ENCODE results near the gene TOB2.
A peak's percentile ranks its signal among the peaks of the same experiment; 100 is the strongest.

Gene TOB2

DNA sequence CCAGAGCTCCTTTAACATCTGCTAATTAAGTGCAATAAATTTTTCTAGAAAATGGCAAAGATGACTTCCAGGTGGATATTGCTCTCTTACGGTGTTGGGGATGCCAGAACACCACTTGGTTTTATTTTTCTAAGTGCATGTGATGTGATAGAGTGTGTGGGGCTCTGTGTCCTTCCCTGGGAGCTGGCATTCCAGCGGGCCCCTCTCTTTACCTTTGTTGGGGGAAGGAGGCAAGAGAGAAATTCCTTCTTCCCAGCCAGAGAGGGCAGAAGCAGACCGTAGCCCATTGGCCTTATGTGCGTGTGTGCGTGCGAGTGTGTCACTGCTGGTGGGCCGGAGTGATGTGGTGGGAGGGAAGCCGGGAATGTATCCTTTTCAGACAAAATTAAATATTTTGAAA is 47.7 kb downstream of the TOB2 start:
- no peak for DNase-seq
- intact Hi-C loops (cut with DNase I): loop anchor here (5.0 kb wide), 1 partner anchor 128 kb away; no protein-coding TSS in a partner anchor

DNA sequence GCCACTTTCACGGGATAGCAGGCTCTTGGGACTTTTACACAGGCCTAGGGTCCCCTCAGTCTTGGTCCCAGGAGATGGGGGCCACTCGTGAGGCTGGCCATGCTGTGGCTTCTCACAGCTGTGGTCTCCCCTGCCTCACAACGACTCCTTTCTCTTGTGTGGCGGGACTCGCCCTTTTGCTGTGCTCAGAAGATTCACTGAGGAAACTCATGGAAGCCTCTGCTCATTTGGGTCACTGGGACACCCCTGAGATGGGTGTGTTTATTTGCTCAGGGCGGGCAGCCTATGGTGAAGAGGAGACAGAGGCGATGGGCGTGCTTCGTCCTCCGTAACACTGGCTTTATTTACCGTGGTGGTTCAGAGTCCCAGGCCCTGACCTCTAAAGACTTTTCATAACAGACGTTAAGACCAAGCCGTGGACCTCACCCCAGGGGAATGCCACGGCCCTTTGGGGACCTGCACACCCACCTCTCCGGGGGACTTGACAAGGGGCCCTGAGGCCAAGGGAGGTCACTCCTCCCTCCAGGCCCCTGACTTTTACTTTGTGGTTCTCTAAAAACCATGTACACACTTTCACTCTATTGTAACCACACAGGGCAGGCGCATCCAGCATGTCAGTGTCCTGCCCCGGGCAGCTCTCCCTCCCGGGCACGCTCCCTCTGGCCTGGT is 49.3 kb downstream of the TOB2 start:
- intact Hi-C loops (cut with DNase I): loop anchor here (5.0 kb wide), 1 partner anchor 130 kb away; no protein-coding TSS in a partner anchor

DNA sequence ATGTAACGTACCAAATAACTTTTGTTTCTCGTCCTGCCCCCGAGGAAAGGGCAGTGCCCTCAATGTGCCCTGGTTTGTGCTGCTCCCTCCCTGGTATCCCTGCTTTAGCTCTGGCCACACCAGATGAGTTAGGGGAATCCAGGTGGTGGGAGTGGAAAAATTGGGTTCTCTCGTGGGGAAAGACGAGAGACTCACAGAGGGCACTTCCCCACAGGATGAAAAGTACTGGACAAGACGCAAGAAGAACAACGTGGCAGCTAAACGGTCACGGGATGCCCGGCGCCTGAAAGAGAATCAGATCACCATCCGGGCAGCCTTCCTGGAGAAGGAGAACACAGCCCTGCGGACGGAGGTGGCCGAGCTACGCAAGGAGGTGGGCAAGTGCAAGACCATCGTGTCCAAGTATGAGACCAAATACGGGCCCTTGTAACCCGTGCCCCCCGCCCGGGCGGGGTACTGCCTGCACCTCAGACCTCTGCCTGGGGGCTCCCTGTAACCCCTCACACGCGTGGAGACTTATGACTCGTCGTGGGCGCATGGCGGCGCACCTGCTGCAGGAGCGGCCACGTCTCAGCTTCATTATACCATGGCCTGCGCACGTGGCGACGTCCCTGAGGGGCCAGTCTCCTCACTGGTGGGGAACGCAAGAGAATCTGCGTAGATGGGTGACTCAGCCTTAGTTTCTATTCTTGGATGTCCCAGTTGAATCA is 50.9 kb downstream of the TOB2 start:
- intact Hi-C loops (cut with DNase I): loop anchor here (5.0 kb wide), 1 partner anchor 132 kb away; no protein-coding TSS in a partner anchor
- DNase-seq: peak in 1 of 10 donors; percentile 84

More for the DNA sequence above, 49.3 kb downstream of the TOB2 start:
- no peak for DNase-seq

DNA sequence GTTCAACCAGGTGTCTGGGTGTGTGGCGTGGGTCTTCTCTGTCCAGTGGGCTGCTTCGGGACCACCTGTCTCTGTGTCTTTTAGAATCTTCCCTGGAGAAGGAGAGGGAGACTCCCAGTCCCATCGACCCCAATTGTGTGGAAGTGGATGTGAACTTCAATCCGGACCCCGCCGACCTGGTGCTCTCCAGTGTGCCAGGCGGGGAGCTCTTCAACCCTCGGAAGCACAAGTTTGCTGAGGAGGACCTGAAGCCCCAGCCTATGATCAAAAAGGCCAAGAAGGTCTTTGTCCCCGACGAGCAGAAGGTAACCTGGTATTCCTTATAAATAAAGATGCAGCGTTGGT is 52.6 kb downstream of the TOB2 start:
- intact Hi-C loops (cut with DNase I): no loop called here
- no peak for DNase-seq

DNA sequence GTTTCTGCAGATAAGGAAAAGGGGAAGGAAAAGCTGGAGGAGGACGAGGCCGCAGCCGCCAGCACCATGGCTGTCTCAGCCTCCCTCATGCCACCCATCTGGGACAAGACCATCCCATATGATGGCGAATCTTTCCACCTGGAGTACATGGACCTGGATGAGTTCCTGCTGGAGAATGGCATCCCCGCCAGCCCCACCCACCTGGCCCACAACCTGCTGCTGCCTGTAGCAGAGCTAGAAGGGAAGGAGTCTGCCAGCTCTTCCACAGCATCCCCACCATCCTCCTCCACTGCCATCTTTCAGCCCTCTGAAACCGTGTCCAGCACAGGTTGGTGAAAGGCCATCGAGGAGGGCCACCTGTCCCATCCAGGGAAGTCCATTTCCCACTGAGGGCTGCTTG is 59.3 kb downstream of the TOB2 start:
- intact Hi-C loops (cut with DNase I): no loop called here
- peak in 1 of 10 donors; percentile 27 for DNase-seq

DNA sequence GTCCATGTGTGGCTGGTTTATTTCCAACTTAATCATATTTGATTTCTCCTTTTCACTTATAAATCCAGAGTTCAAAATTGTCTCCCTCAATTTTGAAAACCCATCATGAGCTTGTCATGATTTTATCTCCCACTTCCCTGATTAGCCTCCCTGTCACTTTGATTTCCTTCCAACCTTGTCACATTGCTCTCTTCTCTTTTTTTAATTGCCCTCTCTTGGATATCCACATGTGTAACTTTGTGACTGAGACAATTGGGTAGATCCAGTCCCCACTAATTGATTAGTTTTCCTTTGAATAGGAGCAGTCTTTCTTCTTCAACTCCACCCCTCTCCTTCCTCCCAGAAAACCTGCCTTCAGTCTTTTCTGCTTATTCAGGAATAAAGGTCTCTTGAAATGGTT is 62.5 kb downstream of the TOB2 start:
- intact Hi-C loops (cut with DNase I): loop anchor here (5.0 kb wide), 1 partner anchor 432 kb away; the partner anchor contains the start of gene RBX1
- DNase-seq: no peak

Data from posterior cingulate gyrus (tissue), 11 donors.